GM12873 (cell line): ENCODE measurements around the gene ANKRD35.

Source experiments
- TF ChIP-seq, protein P1 (sequence below): IDR thresholded peaks from 2 replicates; pipeline ENCODE4 v1.5.1; 2012; ENCODE audit warnings: low read depth, mild to moderate bottlenecking, moderate library complexity, low read length, control low read depth; ENCODE audit not compliant: insufficient read depth; ENCODE audit errors: missing control alignments

ANKRD35 gene

DNA sequence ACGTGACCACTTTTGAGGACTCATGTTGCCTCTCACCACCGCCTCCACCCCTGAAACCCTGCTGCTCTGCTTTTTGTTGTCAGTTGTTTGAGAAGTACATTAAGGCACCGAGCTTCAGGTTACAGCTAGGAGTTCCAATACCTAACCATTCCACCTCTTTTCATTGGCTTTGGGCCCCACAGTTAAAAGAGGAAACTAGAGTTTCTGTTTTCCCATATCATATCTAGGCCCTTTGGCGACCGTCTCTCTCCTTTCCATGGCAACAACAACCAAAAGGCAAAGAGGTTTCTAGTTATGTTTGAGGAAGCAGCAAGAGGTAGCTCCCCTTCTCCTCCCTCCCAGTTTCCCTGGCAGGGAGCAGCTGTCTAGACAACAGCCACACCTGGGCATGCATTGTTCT is 5.9 kb downstream of the ANKRD35 start:
- TF ChIP-seq, protein P1, sequence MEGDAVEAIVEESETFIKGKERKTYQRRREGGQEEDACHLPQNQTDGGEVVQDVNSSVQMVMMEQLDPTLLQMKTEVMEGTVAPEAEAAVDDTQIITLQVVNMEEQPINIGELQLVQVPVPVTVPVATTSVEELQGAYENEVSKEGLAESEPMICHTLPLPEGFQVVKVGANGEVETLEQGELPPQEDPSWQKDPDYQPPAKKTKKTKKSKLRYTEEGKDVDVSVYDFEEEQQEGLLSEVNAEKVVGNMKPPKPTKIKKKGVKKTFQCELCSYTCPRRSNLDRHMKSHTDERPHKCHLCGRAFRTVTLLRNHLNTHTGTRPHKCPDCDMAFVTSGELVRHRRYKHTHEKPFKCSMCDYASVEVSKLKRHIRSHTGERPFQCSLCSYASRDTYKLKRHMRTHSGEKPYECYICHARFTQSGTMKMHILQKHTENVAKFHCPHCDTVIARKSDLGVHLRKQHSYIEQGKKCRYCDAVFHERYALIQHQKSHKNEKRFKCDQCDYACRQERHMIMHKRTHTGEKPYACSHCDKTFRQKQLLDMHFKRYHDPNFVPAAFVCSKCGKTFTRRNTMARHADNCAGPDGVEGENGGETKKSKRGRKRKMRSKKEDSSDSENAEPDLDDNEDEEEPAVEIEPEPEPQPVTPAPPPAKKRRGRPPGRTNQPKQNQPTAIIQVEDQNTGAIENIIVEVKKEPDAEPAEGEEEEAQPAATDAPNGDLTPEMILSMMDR: no peak

- TF ChIP-seq, protein P1: no peak
These were observed 6.9 kb downstream of the ANKRD35 start for GRCh38 chr1:145878724-145879123.

GRCh38 chr1:145877923-145878486 is 7.7 kb downstream of the ANKRD35 start:
- TF ChIP-seq, protein P1: no peak

DNA sequence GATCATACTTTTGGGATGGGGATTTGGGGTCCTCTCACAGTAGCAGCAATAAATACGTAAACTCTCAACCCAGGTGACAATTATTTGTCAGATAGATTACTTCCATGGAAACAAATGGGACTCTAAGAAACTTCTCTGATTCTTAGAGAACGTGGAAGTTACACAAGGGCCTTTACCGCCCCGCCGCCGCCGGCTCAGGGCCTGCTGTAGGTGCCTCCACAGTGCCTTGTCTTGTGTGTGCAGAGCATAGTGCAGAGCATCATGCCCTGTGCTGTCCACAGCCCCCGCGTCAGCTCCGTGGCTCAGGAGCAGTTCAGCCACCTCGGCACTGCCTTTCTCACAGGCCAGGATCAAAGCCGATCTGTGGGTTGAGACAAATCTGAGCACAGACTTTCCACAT is 11.0 kb downstream of the ANKRD35 start:
- TF ChIP-seq, protein P1: no peak

DNA sequence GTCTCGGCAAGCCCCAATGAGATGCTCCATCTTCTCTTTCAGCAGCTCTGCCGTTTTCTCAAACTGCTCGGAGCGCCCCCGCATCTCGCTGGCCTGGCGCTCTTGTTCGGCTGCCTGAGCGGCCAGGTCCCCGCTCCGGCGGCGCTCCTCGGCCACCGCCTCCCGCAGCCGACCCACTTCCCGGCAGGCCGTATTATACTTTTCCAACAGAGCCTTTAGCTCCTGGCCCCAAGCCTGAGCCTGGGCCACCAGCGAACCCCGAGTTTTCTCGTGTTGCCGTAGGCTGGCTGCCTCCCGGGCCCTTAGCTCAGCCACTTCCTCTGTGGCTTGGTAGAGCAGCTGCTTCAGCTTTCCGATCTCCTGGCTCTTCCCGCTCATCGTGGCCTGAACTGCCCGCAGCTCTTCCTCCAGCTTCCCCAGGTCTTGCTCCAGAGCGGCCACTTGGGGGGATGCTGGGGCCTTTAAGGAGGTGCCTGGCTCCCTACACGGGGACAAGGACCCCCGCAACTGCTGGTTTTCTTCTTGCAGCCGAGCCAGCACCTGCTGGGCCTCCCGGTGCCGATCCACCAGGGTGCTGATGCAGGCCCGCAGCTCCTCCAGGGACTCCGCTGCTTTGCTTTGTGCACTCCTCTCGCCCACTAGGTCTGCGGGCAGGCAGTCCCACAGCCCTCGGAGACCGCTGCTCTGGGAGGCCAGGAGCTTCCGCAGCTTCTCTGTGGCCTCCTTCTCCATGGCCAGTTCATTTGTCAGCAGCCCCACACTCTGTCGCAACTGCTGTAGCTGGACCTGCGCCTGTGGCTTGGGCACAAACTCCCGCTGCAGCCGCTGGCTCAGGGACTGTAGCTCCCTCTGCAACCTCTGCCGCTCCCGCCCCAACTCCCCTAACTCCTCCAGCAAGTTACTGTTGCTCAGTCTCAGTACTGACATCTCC is 13.4 kb downstream of the ANKRD35 start:
- TF ChIP-seq, protein P1: no peak

- TF ChIP-seq, protein P1: no peak
These were observed 17.4 kb downstream of the ANKRD35 start for GRCh38 chr1:145868232-145868631.

DNA sequence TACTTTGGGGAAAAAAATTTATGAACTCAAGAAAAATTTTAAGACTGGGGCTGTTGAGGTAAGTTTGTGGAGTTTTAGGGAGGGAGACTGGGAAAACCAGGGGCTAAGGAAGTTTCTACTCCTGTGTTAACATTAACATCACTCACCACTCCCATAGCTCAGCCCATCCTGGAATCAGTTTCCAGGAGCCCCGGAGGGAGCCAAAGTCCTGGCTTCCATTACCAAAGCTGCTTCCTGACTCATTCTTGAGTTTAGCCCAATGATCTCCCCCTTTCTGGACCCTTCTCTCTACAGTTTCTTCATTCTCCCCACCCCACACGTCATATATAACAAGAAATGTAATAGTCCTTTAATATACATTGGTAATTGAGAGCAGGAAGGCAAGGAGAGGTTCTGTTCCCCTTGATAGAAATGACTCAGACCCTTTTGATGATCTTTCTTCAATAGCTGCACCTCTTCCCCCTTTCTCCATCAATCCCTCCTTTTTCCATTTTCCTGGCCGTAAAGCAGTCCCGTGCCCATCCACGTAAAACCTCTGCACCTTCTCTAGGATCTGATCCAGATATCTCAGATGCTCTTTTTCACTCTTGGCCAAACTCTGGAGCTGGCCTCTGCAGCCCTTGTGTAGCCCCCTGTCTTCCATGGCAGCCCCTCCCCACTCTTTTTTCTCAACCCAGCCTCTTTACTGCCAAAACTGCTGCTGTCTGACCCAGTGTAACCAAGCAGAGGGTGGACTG is 22.2 kb downstream of the ANKRD35 start:
- TF ChIP-seq, protein P1: no peak
